Ovary (tissue), 9 donors: ENCODE results near the gene AGK. TPM values are rescaled to one million over a fixed set of nuclear protein-coding genes. Genes with fewer than 3 reads are reported as not detected.

ENCODE experiments used
- DNase-seq, 5 donors: peaks; one replicate each; pipeline ENCODE4 v3.0.0-alpha.2; 2019 to 2020
- H3K27ac ChIP-seq, 2 donors: fragments of 200-600 bp; one replicate each; pipeline versions ENCODE4 v1.5.1 to v1.8.0; 2019 to 2022
- H3K27me3 ChIP-seq: fragments of 200-600 bp; one replicate; pipeline ENCODE4 v1.8.0; 2022
- H3K36me3 ChIP-seq: fragments of 200-600 bp; sonication (generic); one replicate; pipeline ENCODE4 v1.5.1; 2019
- H3K4me1 ChIP-seq: one replicate; pipeline ENCODE4 v1.8.1; 2013; ENCODE audit warnings: mild to moderate bottlenecking, moderate library complexity; ENCODE audit not compliant: insufficient read depth
- H3K4me3 ChIP-seq: fragments of 200-600 bp; sonication (generic); one replicate; pipeline ENCODE4 v1.5.1; 2017
- H3K9me3 ChIP-seq, 2 donors: fragments of 200-600 bp in 1 of 2; sonication (generic) in 1 of 2; one replicate each; pipeline versions ENCODE4 v1.5.1 to v1.8.1; 2013 to 2019; ENCODE audit warnings: mild to moderate bottlenecking in 1 of 2, moderate library complexity in 1 of 2
- CTCF ChIP-seq, 3 donors: fragments of 450-650 bp in 2 of 3; fragments of 200-600 bp in 1 of 3; IDR thresholded peaks; one replicate each; pipeline versions ENCODE4 v1.5.1 to v1.8.0; 2016 to 2022; ENCODE audit warnings: antibody characterized with exemption in 3 of 3, mild to moderate bottlenecking in 1 of 3
- EP300 ChIP-seq: sonication (generic); formaldehyde crosslinking; IDR thresholded peaks from one replicate; pipeline ENCODE4 v1.6.1; 2017; ENCODE audit warnings: antibody characterized with exemption
- POLR2A ChIP-seq: fragments of 450-650 bp; IDR thresholded peaks from one replicate; pipeline ENCODE4 v1.6.1; 2017; ENCODE audit warnings: antibody characterized with exemption, mild to moderate bottlenecking, moderate library complexity
- whole genome bisulfite sequencing, 3 donors: extraction: QIAGEN DNeasy Blood & Tissue Kit in 1 of 3; methylation state at CpG; one replicate each; pipeline versions ENCODE4 v1.1.5 to v1.1.7; 2013 to 2017; 5-methylcytosine and 5-hydroxymethylcytosine counted together
- intact Hi-C, 4 donors: fragments of 100-400 bp; cut with DNase I; formaldehyde crosslinking; loops; one replicate each; pipeline versions ENCODE4 v1.11.0 to v1.15.1; 2022 to 2023
- polyA plus RNA-seq, 2 donors: library from polyadenylated mRNA; stranded (reverse); fragments of 200-250 nt in 1 of 2; fragments of 350-450 nt in 1 of 2; fragmentation: Illumina TruSeq in 1 of 2; extraction: RNeasy Lipid Tissue Mini Kit (QIAGEN cat#74804) in 1 of 2; gene quantifications; one replicate each; pipeline ENCODE4 v1.2.3, GENCODE V29; 2013 to 2014
- total RNA-seq, 7 donors: library from RNA; depleted of rRNA in 2 of 7; stranded (reverse); fragments of >200 nt in 2 of 7; fragmentation: NEBNext Ultra II Directional in 3 of 7; extraction: Animal tissue kit (Norgen Biotek cat#: 25700) in 3 of 7; gene quantifications; one replicate each; pipeline versions ENCODE4 v1.1.0 to v1.2.4, GENCODE V29; 2016 to 2023
- donor health status: DM: no; HTN: no; CAD: no; lungs with moderate emphysema.
- donor health status: DM: no; HTN: no; CAD: no.
- donor health status: Bipolar disorder and iron deficiency.
- donor health status: DM: yes; HTN: yes; CAD: no.
- donor health status: DM: no; HTN: no; CAD: no.
- donor health status: DM: yes; HTN: yes; CAD: no.

Gene AGK
- total and polyA plus RNA-seq, 9 donors: 11.3 to 32.1 (median 21.8) TPM

- Histone ChIP-seq H3K4me3 (no peak overlapping the region), H3K4me1 (no peaks in the 10 kb centered on the region), H3K9me3 (no peaks in the 10 kb centered on the region), H3K27me3 (no peaks in the 10 kb centered on the region), H3K36me3 (no peaks in the 10 kb centered on the region), H3K27ac (no peak overlapping the region)
- DNase-seq: no peak
- WGBS, 3 donors: 65 to 87% (median 76%) methylated on average over 3 of the region's 3 CpGs
- intact Hi-C loops: no loop called here
- TF ChIP-seq POLR2A (no peak), CTCF (IDR thresholded peaks at IDR 0.05) (no peak), EP300 (no peak)
Observed at GRCh38 chr7:141704112-141704511, 152.9 kb downstream of the AGK start.

GRCh38 chr7:141704741-141705140, 153.5 kb downstream of the AGK start:
- DNase-seq: no peak
- Histone ChIP-seq H3K36me3 (no peaks in the 10 kb centered on the region), H3K4me1 (no peaks in the 10 kb centered on the region), H3K27ac (no peak overlapping the region), H3K27me3 (no peaks in the 10 kb centered on the region), H3K4me3 (no peak overlapping the region), H3K9me3 (no peaks in the 10 kb centered on the region)
- no peak for TF ChIP-seq EP300
- TF ChIP-seq CTCF (IDR thresholded peaks at IDR 0.05): no peak
- no peak for TF ChIP-seq POLR2A
- intact Hi-C loops: no loop called here
- WGBS, 3 donors: 56 to 72% (median 68%) methylated on average over 5 of the region's 5 CpGs

Other genes with a start within 250 kb of the AGK start
- gene DENND11, start 150.8 kb downstream of the AGK start, total RNA-seq: 10 to 100 TPM in 6 of 7 donors, 1 to 10 TPM in 1; 8.9 to 15.7 (median 13.0) TPM
- gene DENND11, start 150.8 kb downstream of the AGK start, polyA plus RNA-seq: 10 to 100 TPM in 1 of 2 donors, 1 to 10 TPM in 1; 6.0 to 13.2 TPM
- gene WEE2, start 156.9 kb downstream of the AGK start, total RNA-seq: under 1 TPM in 3 of 7 donors, not detected in 4; 0.07 to 0.27 (median 0.20) TPM
- gene WEE2, start 156.9 kb downstream of the AGK start, polyA plus RNA-seq: under 1 TPM in 1 of 2 donors, not detected in 1; 0.11 TPM
- gene SSBP1, start 186.9 kb downstream of the AGK start, total RNA-seq: 100 to 1,000 TPM in 1 of 7 donors, 10 to 100 TPM in 6; 79.3 to 109 (median 91.4) TPM
- 100 to 1,000 TPM; 142 to 228 TPM for gene SSBP1, start 186.9 kb downstream of the AGK start, polyA plus RNA-seq
- 1 to 10 TPM; 1.2 to 4.9 (median 3.5) TPM for gene TAS2R3, start 212.7 kb downstream of the AGK start, total RNA-seq
- under 1 TPM; 0.17 to 0.92 TPM for gene TAS2R3, start 212.7 kb downstream of the AGK start, polyA plus RNA-seq
- gene TAS2R4, start 225.3 kb downstream of the AGK start, total RNA-seq: 1 to 10 TPM; 1.3 to 2.7 (median 2.0) TPM
- gene TAS2R4, start 225.3 kb downstream of the AGK start, polyA plus RNA-seq: 1 to 10 TPM in 1 of 2 donors, under 1 TPM in 1; 0.34 to 1.5 TPM
- gene TAS2R5, start 238.8 kb downstream of the AGK start, total RNA-seq: 1 to 10 TPM; 1.2 to 4.9 (median 3.7) TPM
- gene TAS2R5, start 238.8 kb downstream of the AGK start, polyA plus RNA-seq: 1 to 10 TPM; 1.5 to 1.9 TPM